ENCODE results near the gene DYRK1A.

GRCh38 chr21:37469441-37469840 is 102.9 kb downstream of the DYRK1A start:
- no peak for TF ChIP-seq EZH2 (IDR thresholded peaks at IDR 0.05; ENCODE audit: borderline replicate concordance, control insufficient read depth, low read depth, low read length)
- no peak for TF ChIP-seq RAD21 (IDR thresholded peaks at IDR 0.05; ENCODE audit: insufficient read depth, low read depth, low read length)
- TF ChIP-seq KDM1A (IDR thresholded peaks at IDR 0.05; ENCODE audit: borderline replicate concordance): no peak
- TF ChIP-seq BMI1 (IDR thresholded peaks at IDR 0.05; ENCODE audit: borderline replicate concordance): no peak
- no peak for TF ChIP-seq RB1 (IDR thresholded peaks at IDR 0.05; ENCODE audit: borderline replicate concordance)
- no peak for TF ChIP-seq CHD2 (IDR thresholded peaks at IDR 0.05; ENCODE audit: borderline replicate concordance, low read depth, low read length)
- no peak for TF ChIP-seq CTCF (IDR thresholded peaks at IDR 0.05 in 2 of 3, conservative IDR thresholded peaks at IDR 0.05 in 1 of 3; ENCODE audit: control insufficient read depth in 2 of 3, extremely low read depth in 1 of 3, insufficient read depth in 1 of 3, low read depth in 3 of 3, low read length in 3 of 3)
- TF ChIP-seq DPF2 (IDR thresholded peaks at IDR 0.05): no peak
- TF ChIP-seq NR2C2 (IDR thresholded peaks at IDR 0.05; ENCODE audit: borderline replicate concordance, control insufficient read depth, insufficient read length, low read depth): no peak
- TF ChIP-seq ZBTB11 (CRISPR knock-in tag; IDR thresholded peaks at IDR 0.05): no peak

All from GM12878 (cell line).